Gastroesophageal sphincter (tissue), 3 donors: Measurements from ENCODE around the gene DMBX1.

ENCODE experiments used
- CTCF ChIP-seq, 4 experiments: fragments of 200-600 bp in 2 of 4; fragments of 450-650 bp in 2 of 4; sonication (generic) in 1 of 4; IDR thresholded peaks; one replicate each; pipeline ENCODE4 v1.5.1; 2017 to 2019; ENCODE audit warnings: antibody characterized with exemption in 4 of 4, mild to moderate bottlenecking in 2 of 4, moderate library complexity in 2 of 4
- EP300 ChIP-seq: sonication (generic); formaldehyde crosslinking; IDR thresholded peaks from one replicate; pipeline ENCODE4 v1.6.1; 2017; ENCODE audit warnings: antibody characterized with exemption, mild to moderate bottlenecking
- POLR2A ChIP-seq, 2 donors: fragments of 450-650 bp; IDR thresholded peaks; one replicate each; pipeline ENCODE4 v1.6.1; 2017; ENCODE audit warnings: antibody characterized with exemption in 2 of 2, mild to moderate bottlenecking in 2 of 2, moderate library complexity in 1 of 2

- no peak for TF ChIP-seq CTCF (IDR thresholded peaks at IDR 0.05)
- no peak for TF ChIP-seq POLR2A (IDR thresholded peaks at IDR 0.05)
- TF ChIP-seq EP300, result no peak
Measured at GRCh38 chr1:46472498-46473181, 17.0 kb upstream of the DMBX1 start.
